Endothelial cell (in vitro differentiated cells): ENCODE data around the gene SLC6A20. TPM values are rescaled to one million over a fixed set of nuclear protein-coding genes. Genes with fewer than 3 reads are reported as not detected.

ENCODE experiments used
- DNase-seq: peaks from one replicate; pipeline ENCODE4 v3.0.0; 2021; ENCODE audit warnings: low spot score
- H3K27ac Mint-ChIP-seq: one replicate; pipeline ENCODE4 v1.8.0; 2021; ENCODE audit warnings: mixed read lengths, inconsistent platforms; ENCODE audit not compliant: unreplicated experiment
- H3K27me3 Mint-ChIP-seq: one replicate; pipeline ENCODE4 v1.8.0; 2021; ENCODE audit warnings: mild to moderate bottlenecking, moderate library complexity, mixed read lengths, inconsistent platforms; ENCODE audit not compliant: unreplicated experiment
- H3K36me3 Mint-ChIP-seq: one replicate; pipeline ENCODE4 v1.8.0; 2021; ENCODE audit warnings: mild to moderate bottlenecking, low read depth, mixed read lengths, inconsistent platforms; ENCODE audit not compliant: unreplicated experiment
- H3K4me1 Mint-ChIP-seq: one replicate; pipeline ENCODE4 v1.8.0; 2021; ENCODE audit warnings: mild to moderate bottlenecking, mixed read lengths, inconsistent platforms; ENCODE audit not compliant: unreplicated experiment
- H3K4me3 Mint-ChIP-seq: one replicate; pipeline ENCODE4 v1.8.0; 2021; ENCODE audit warnings: mild to moderate bottlenecking, mixed read lengths, inconsistent platforms; ENCODE audit not compliant: unreplicated experiment
- H3K9me3 Mint-ChIP-seq: one replicate; pipeline ENCODE4 v1.8.0; 2021; ENCODE audit warnings: mixed read lengths, inconsistent platforms; ENCODE audit not compliant: unreplicated experiment
- CTCF ChIP-seq: fragments of 200-600 bp; sonication (generic); IDR thresholded peaks from one replicate; pipeline ENCODE4 v1.5.0; 2021; ENCODE audit warnings: antibody characterized with exemption; ENCODE audit not compliant: unreplicated experiment
- total RNA-seq: library from RNA; stranded (reverse); fragmentation: NEBNext Ultra II Directional; extraction: Animal tissue kit (Norgen Biotek cat#: 25700); gene quantifications from one replicate; pipeline ENCODE4 v1.2.1, GENCODE V29; 2021; ENCODE audit not compliant: unreplicated experiment

SLC6A20 gene
- total RNA-seq, 1 donor from 2014 or later = 0.21 TPM

DNA sequence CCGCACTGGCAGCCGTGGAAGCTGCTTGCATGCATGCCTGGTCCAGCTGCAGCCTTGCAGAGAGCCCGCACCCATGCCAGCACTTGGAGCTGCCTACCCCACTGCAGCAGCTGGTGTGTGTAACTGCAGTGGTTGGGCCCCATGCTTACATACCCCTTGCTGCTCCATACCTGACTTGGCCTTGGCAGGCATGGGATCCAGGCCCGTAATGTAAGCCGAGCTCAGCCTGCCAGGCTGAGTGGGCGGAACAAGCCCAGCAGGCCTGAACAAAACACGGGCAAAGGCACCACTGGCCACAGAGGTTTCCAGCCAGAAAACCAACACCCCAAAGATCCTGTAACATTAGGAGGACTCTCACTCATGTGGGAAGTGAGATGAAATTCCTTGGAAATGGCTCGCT is 48.3 kb downstream of the SLC6A20 start:
- peaks cover 12% of the 10 kb centered on the region for H3K36me3 Mint-ChIP-seq
- no peak for DNase-seq
- no peak for TF ChIP-seq CTCF
- no peak overlapping the region for H3K27ac Mint-ChIP-seq
- H3K4me3 Mint-ChIP-seq = peak overlapping the region; percentile 19
- H3K27me3 Mint-ChIP-seq = peaks cover 5% of the 10 kb centered on the region
- H3K4me1 Mint-ChIP-seq = peaks cover 8% of the 10 kb centered on the region
- H3K9me3 Mint-ChIP-seq = no peaks in the 10 kb centered on the region

GRCh38 chr3:45746777-45747622 is 49.3 kb downstream of the SLC6A20 start:
- no peak for DNase-seq
- H3K9me3 Mint-ChIP-seq = no peaks in the 10 kb centered on the region
- no peak overlapping the region for H3K4me3 Mint-ChIP-seq
- TF ChIP-seq CTCF = no peak
- no peak overlapping the region for H3K27ac Mint-ChIP-seq
- H3K27me3 Mint-ChIP-seq = peaks cover 5% of the 10 kb centered on the region
- H3K36me3 Mint-ChIP-seq = peaks cover 12% of the 10 kb centered on the region
- peaks cover 16% of the 10 kb centered on the region for H3K4me1 Mint-ChIP-seq

GRCh38 chr3:45746165-45746776 is 50.1 kb downstream of the SLC6A20 start:
- Mint-ChIP-seq H3K9me3 (no peaks in the 10 kb centered on the region), H3K27ac (no peak overlapping the region), H3K4me1 (peaks cover 22% of the 10 kb centered on the region), H3K4me3 (no peak overlapping the region), H3K36me3 (peaks cover 12% of the 10 kb centered on the region), H3K27me3 (peaks cover 5% of the 10 kb centered on the region)
- TF ChIP-seq CTCF = no peak
- no peak for DNase-seq

DNA sequence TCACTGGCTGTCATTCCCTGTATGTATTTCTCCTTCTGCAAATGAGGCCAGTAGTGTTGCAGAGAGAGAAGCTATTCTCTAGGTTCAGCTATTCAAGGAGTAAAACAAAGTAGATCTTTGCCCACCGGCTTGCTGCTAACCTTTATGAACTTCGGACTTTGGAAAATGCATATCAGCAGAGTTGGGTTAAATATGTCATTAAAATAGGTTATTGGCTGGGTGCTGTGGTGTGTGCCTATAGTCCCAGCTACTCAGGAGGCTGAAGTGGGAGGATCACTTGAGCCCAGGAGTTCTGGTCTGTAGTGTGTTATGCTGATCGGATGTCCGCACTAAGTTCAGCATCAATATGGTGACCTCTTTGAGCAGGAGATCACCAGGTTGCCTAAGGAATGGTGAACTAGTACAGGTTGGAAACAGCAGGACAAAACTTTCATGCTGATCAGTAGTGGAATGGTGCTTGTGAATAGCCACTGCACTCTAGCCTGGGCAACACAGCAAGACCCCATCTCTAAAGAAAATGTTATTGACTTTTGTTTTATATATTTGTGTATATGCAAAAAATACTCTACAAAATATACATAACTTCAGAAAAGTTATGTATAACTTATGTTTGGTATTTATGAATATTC is 53.8 kb downstream of the SLC6A20 start:
- Mint-ChIP-seq H3K4me3 (peak overlapping the region; percentile 64), H3K9me3 (no peaks in the 10 kb centered on the region), H3K36me3 (peaks cover 24% of the 10 kb centered on the region), H3K27me3 (no peaks in the 10 kb centered on the region), H3K27ac (peak overlapping the region; percentile 88), H3K4me1 (peaks cover 42% of the 10 kb centered on the region)
- DNase-seq = no peak
- no peak for TF ChIP-seq CTCF
